GM19099 (cell line): ENCODE measurements around the gene DPYSL3.

Source experiments
- POLR2A ChIP-seq: IDR thresholded peaks from 3 replicates; pipeline ENCODE4 v1.6.1; 2011; ENCODE audit warnings: low read depth; ENCODE audit not compliant: insufficient read length; ENCODE audit errors: extremely low read depth

DPYSL3 gene

GRCh38 chr5:147464211-147464610 lies 45.7 kb downstream of the DPYSL3 start:
- no peak for TF ChIP-seq POLR2A

GRCh38 chr5:147461915-147462314 lies 48.0 kb downstream of the DPYSL3 start:
- TF ChIP-seq POLR2A: no peak

GRCh38 chr5:147460380-147460779 lies 49.5 kb downstream of the DPYSL3 start:
- TF ChIP-seq POLR2A: no peak

- TF ChIP-seq POLR2A: no peak
Measured at GRCh38 chr5:147458581-147458980, 51.3 kb downstream of the DPYSL3 start.

- no peak for TF ChIP-seq POLR2A
Measured at GRCh38 chr5:147455822-147456450, 53.9 kb downstream of the DPYSL3 start.

GRCh38 chr5:147454996-147455677 lies 54.7 kb downstream of the DPYSL3 start:
- no peak for TF ChIP-seq POLR2A

GRCh38 chr5:147453875-147454814 lies 55.7 kb downstream of the DPYSL3 start:
- no peak for TF ChIP-seq POLR2A

- no peak for TF ChIP-seq POLR2A
Measured at GRCh38 chr5:147452165-147452811, 57.6 kb downstream of the DPYSL3 start.

GRCh38 chr5:147451193-147451592 lies 58.7 kb downstream of the DPYSL3 start:
- TF ChIP-seq POLR2A: no peak

- TF ChIP-seq POLR2A: no peak
Measured at GRCh38 chr5:147450606-147451005, 59.3 kb downstream of the DPYSL3 start.

- TF ChIP-seq POLR2A: no peak
Measured at GRCh38 chr5:147448766-147449165, 61.1 kb downstream of the DPYSL3 start.

- TF ChIP-seq POLR2A: no peak
Measured at GRCh38 chr5:147446523-147446922, 63.3 kb downstream of the DPYSL3 start.

- no peak for TF ChIP-seq POLR2A
Measured at GRCh38 chr5:147445917-147446316, 64.0 kb downstream of the DPYSL3 start.

- TF ChIP-seq POLR2A: no peak
Measured at GRCh38 chr5:147445090-147445489, 64.8 kb downstream of the DPYSL3 start.

GRCh38 chr5:147442224-147442623 lies 67.6 kb downstream of the DPYSL3 start:
- TF ChIP-seq POLR2A: no peak
